ENCODE measurements around the gene CELF4.

- no peak for TF ChIP-seq GATA2 (IDR thresholded peaks at IDR 0.05; ENCODE audit: low read depth, low read length)
- no peak for TF ChIP-seq GATA3 (IDR thresholded peaks at IDR 0.05; ENCODE audit: low read depth, low read length)
Observed at GRCh38 chr18:37460604-37461003, 105.0 kb downstream of the CELF4 start.

Data from SH-SY5Y (cell line).